Heart right ventricle (tissue), 16 donors: ENCODE results near the gene TSHZ1. TPM values are rescaled to one million over a fixed set of nuclear protein-coding genes. Genes with fewer than 3 reads are reported as not detected.

Experiments used
- ATAC-seq, 8 donors: fragments of 200-7000 bp; cut with Tn5 transposase; one replicate each; pipeline ENCODE4 v1.9.1; 2020; ENCODE audit warnings: mild to moderate bottlenecking in 8 of 8, moderate library complexity in 8 of 8, moderate number of reproducible peaks in 1 of 8
- DNase-seq, 2 donors: peaks; one replicate each; pipeline ENCODE4 v3.0.0-alpha.2; 2020
- H3K27ac ChIP-seq, 10 donors: fragments of 200-600 bp; sonication (generic) in 2 of 10; one replicate each; pipeline versions ENCODE4 v1.5.0 to v1.8.0; 2020 to 2022; ENCODE audit warnings: mild to moderate bottlenecking in 3 of 10
- H3K27me3 ChIP-seq, 7 donors: fragments of 200-600 bp; one replicate each; pipeline ENCODE4 v1.8.0; 2021 to 2022; ENCODE audit warnings: mild to moderate bottlenecking in 2 of 7
- H3K36me3 ChIP-seq, 9 donors: fragments of 200-600 bp; sonication (generic) in 1 of 9; one replicate each; pipeline versions ENCODE4 v1.5.0 to v1.8.0; 2020 to 2022; ENCODE audit warnings: mild to moderate bottlenecking in 2 of 9
- H3K4me1 ChIP-seq, 9 donors: fragments of 200-600 bp; sonication (generic) in 1 of 9; one replicate each; pipeline versions ENCODE4 v1.5.0 to v1.8.0; 2020 to 2022; ENCODE audit warnings: mild to moderate bottlenecking in 4 of 9
- H3K4me3 ChIP-seq, 10 donors: fragments of 200-600 bp; sonication (generic) in 2 of 10; one replicate each; pipeline versions ENCODE4 v1.5.0 to v1.8.0; 2020 to 2022; ENCODE audit warnings: mild to moderate bottlenecking in 7 of 10, moderate library complexity in 2 of 10
- H3K9me3 ChIP-seq, 11 donors: fragments of 200-600 bp in 10 of 11; sonication (generic) in 2 of 11; one replicate each; pipeline versions ENCODE4 v1.5.0 to v1.8.0; 2013 to 2022; ENCODE audit warnings: mild to moderate bottlenecking in 2 of 11, control low read depth in 1 of 11, moderate library complexity in 1 of 11
- WGBS, 2 donors: extraction: QIAGEN DNeasy Blood & Tissue Kit; methylation state at CpG; one replicate each; pipeline ENCODE4 v1.1.7; 2013; ENCODE audit warnings: inconsistent platforms in 1 of 2; 5-methylcytosine and 5-hydroxymethylcytosine counted together
- intact Hi-C, 10 donors: fragments of 100-400 bp; cut with DNase I; formaldehyde crosslinking; loops; one replicate each; pipeline versions ENCODE4 v1.11.1 to v1.14.2; 2022
- polyA plus RNA-seq, 2 donors: library from polyadenylated mRNA; stranded (reverse); fragments of 200-250 nt; gene quantifications; one replicate each; pipeline ENCODE4 v1.2.3, GENCODE V29; 2013
- total RNA-seq, 10 donors: library from RNA; stranded (reverse); fragmentation: NEBNext Ultra II Directional in 3 of 10; extraction: Animal tissue kit (Norgen Biotek cat#: 25700) in 3 of 10; gene quantifications; one replicate each; pipeline versions ENCODE4 v1.2.1 to v1.2.4, GENCODE V29; 2021 to 2023
- TF ChIP-seq, protein P1 (sequence below), 9 donors: fragments of 200-600 bp; sonication (generic) in 2 of 9; IDR thresholded peaks; one replicate each; pipeline versions ENCODE4 v1.5.0 to v1.8.0; 2021 to 2022; ENCODE audit warnings: antibody characterized with exemption in 9 of 9, mild to moderate bottlenecking in 5 of 9, moderate library complexity in 1 of 9
- donor health status: Arrhythmogenic right ventricular cardiomyopathy.
- donor health status: ischemic (EF 13 %, LVEDD 7.1; RV severe dilation, severe dysfunction).
- donor health status: healthy with polysubstance abuse.
- donor health status: DM: no; HTN: yes; CAD: no.
- donor health status: DM: no; HTN: no; CAD: no.
- donor health status: ischemic (EF 25% LVEDD 6.9; RV normal size, moderate dysfunction).
- donor health status: ischemic (EF 25% LVEDD 5.7; RV mildly dilated, moderate dysfunction).
- donor health status: healthy.
- donor health status: DM: yes; HTN: yes; CAD: no.
- donor health status: Ischemic cardiomyopathy.
- donor health status: ischemic (EF 35%, LVEDD 5.7; RV mildly dilated, moderate dysfunction).
- donor health status: nonischemic (EF 11% LVEDD 7.7; RV severe dilation, severe dysfunction).
- donor health status: DM: yes; HTN: yes; CAD: no.
- donor health status: PGD.
- donor health status: ischemic (EF 29% LVEDD 5.4; RV normal size, mild dysfunction).
- donor health status: nonischemic (EF 23%, LVEDD 6.1; RV moderate dilation, normal function).

TSHZ1 gene
- total and polyA plus RNA-seq, 12 donors = 4.8 to 22.9 (median 17.6) TPM

DNA sequence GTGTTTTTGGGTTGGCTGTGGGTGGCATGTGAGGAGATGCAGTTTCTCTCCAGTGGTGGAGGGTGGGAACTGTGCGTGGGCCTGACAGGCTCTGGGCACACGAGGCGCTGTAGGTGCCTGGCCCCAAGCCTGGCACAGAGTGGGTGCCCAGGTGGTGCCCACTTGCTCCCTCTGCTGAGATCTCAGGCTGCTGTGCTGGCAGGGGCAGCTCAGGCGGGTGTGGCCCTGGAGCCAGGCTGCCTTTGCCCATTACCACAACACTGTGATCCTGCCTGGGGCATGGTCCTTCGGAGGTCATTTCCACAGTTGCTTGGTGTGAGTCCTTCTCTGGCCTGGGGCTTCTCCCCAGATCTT, 20.4 kb downstream of the TSHZ1 start:
- peaks cover 9 to 64% (median 52%) of the 10 kb centered on the region in 9 donors for H3K4me1 ChIP-seq
- H3K9me3 ChIP-seq = no peaks in the 10 kb centered on the region
- H3K4me3 ChIP-seq = no peak overlapping the region
- H3K36me3 ChIP-seq = no peaks in the 10 kb centered on the region
- DNase-seq = no peak
- H3K27me3 ChIP-seq = no peaks in the 10 kb centered on the region
- WGBS, 2 donors = 89 to 95% methylated on average over 5 of the region's 5 CpGs
- TF ChIP-seq, protein P1, sequence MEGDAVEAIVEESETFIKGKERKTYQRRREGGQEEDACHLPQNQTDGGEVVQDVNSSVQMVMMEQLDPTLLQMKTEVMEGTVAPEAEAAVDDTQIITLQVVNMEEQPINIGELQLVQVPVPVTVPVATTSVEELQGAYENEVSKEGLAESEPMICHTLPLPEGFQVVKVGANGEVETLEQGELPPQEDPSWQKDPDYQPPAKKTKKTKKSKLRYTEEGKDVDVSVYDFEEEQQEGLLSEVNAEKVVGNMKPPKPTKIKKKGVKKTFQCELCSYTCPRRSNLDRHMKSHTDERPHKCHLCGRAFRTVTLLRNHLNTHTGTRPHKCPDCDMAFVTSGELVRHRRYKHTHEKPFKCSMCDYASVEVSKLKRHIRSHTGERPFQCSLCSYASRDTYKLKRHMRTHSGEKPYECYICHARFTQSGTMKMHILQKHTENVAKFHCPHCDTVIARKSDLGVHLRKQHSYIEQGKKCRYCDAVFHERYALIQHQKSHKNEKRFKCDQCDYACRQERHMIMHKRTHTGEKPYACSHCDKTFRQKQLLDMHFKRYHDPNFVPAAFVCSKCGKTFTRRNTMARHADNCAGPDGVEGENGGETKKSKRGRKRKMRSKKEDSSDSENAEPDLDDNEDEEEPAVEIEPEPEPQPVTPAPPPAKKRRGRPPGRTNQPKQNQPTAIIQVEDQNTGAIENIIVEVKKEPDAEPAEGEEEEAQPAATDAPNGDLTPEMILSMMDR (IDR thresholded peaks at IDR 0.05) = no peak
- peak overlapping the region in 9 of 10 donors; percentile 22 to 78 (median 54) for H3K27ac ChIP-seq
- intact Hi-C loops = no loop called here
- ATAC-seq = no peak

- WGBS, 2 donors = 91 to 97% methylated on average over 12 of the region's 12 CpGs
- peaks cover 0 to 45% (median 24%) of the 10 kb centered on the region in 9 donors for H3K4me1 ChIP-seq
- no peaks in the 10 kb centered on the region for H3K36me3 ChIP-seq
- ATAC-seq (no peak), DNase-seq (no peak)
- intact Hi-C loops = no loop called here
- no peak overlapping the region for H3K27ac ChIP-seq
- H3K9me3 ChIP-seq = no peaks in the 10 kb centered on the region
- TF ChIP-seq, protein P1 (IDR thresholded peaks at IDR 0.05) = no peak
- H3K27me3 ChIP-seq = no peaks in the 10 kb centered on the region
- H3K4me3 ChIP-seq = no peak overlapping the region
Observed at GRCh38 chr18:75234901-75235300, 24.3 kb downstream of the TSHZ1 start.

DNA sequence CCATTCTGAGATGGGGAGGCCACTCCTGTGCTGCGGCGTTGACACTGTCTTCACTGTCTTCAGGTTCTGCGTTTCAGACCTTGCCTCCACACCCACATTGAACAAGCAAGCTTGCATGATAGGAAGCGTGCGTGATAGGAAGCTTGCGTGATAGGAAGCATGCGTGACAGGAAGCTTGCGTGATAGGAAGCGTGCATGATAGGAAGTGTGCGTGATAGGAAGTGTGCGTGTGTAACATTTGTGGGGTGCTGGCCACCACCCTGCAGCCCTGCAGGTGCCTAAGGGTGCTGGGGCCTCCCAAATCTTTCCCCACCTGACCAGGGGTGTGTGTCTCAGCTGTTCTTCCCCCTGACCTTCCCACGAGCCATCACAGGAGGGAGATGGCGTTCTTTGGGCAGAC, 25.3 kb downstream of the TSHZ1 start:
- no peak overlapping the region for H3K27ac ChIP-seq
- peaks cover 0 to 41% (median 22%) of the 10 kb centered on the region in 9 donors for H3K4me1 ChIP-seq
- DNase-seq (no peak), ATAC-seq (no peak)
- no peaks in the 10 kb centered on the region for H3K36me3 ChIP-seq
- 83 to 90% methylated on average over 13 of the region's 13 CpGs for WGBS, 2 donors
- no peaks in the 10 kb centered on the region for H3K9me3 ChIP-seq
- intact Hi-C loops = no loop called here
- TF ChIP-seq, protein P1 (IDR thresholded peaks at IDR 0.05) = no peak
- H3K27me3 ChIP-seq = no peaks in the 10 kb centered on the region
- H3K4me3 ChIP-seq = no peak overlapping the region

GRCh38 chr18:75238100-75238499, 27.5 kb downstream of the TSHZ1 start:
- intact Hi-C loops = no loop called here
- Histone ChIP-seq H3K9me3 (peaks cover 0 to 7% (median 0%) of the 10 kb centered on the region in 11 donors), H3K36me3 (no peaks in the 10 kb centered on the region), H3K27me3 (no peaks in the 10 kb centered on the region), H3K4me1 (peaks cover 0 to 29% (median 14%) of the 10 kb centered on the region in 9 donors), H3K4me3 (no peak overlapping the region), H3K27ac (no peak overlapping the region)
- TF ChIP-seq, protein P1 (IDR thresholded peaks at IDR 0.05) = no peak
- ATAC-seq (no peak), DNase-seq (no peak)
- WGBS, 2 donors = 82 to 84% methylated on average over 13 of the region's 13 CpGs
